GM18517 (cell line): Measurements from ENCODE around the gene ZNF397.
"Not testable (repeated sequence)": the region's sequence is repeated elsewhere in the genome, so short reads cannot be mapped to it uniquely, and the experiment has no call there.

Source experiments
- ATAC-seq: cut with Tn5 transposase; IDR thresholded peaks from one replicate; pipeline ENCODE4 v1.9.1; 2021; ENCODE audit warnings: mild to moderate bottlenecking, moderate library complexity; ENCODE audit not compliant: unreplicated experiment

The ZNF397 gene

DNA sequence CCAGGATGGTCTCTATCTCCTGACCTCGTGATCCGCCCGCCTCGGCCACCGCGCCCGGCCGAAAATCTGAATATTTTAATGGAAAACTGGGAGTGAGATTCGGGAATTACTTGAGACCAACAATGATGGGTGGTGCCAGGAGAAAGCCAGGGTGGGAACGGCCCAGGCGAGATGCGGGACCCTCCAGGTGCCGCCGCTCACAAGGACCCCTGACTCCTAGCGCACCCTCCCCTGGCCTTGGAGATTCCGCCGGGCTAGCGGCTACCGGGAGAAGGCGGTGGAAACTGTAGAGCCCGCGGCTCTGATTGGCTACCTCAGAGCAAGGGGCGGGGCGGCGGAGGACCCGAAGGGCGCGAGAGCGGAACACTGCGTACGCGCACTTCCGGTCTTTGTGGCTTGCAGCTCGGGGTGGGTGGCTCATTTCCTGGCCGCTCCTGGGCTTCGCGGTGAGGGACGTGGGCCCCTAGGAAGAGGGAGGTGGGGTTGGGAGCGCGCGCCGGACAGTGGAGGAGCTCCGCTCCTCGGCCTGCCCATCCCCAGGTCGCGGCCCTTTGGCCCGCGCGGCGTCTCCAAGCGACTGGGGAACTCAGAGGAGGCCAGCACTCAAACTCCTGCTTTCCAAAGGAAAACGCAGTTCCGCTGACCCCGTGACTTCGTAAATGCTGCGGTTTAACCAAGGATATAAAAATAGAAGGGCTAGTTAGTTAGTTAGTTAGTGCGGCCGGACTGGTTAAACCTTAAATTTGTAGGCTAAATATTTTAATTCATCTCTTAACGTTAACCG is at the start of gene ZNF397:
TSS of gene ZNF397 (plus strand) at position 371 of the 784 bp plus-strand sequence. CDS start 1,437 bp downstream, outside the sequence.
- ATAC-seq = peak; percentile 97

DNA sequence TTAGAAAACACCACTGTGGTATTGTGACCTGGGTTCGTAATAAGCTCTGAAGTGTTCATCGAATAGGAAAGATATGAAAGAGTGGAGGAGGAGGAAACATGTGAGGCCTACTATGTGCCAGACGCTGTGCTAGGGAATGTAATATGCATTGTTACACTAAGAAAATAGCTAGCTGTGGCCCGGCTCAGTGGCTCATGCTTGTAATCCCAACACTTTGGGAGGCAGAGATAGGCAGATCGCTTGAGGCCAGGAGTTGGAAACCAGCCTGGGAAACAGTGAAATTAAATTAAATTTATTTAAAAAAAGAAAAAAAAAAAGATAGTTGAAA is 49.2 kb upstream of the ZNF397 start:
- no peak for ATAC-seq

DNA sequence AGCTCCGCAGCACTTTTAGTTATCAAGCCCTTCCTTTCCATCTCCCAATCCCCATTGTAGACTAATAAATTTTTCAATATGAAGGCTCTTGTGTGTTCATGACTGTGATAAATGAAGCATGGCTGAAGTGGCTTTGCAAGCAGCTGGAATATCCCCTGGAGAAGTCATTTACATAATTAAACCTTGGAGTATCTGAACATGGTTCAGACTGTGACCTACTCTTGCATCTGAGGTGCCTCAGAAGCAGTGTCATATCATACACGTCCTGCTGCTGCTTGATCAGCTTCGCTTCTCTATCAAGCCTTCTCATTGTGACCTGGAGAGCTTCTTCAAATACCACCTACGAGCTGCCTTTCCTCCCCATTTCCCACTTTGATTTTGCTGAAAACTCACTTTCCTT is 48.4 kb upstream of the ZNF397 start:
- no peak for ATAC-seq

DNA sequence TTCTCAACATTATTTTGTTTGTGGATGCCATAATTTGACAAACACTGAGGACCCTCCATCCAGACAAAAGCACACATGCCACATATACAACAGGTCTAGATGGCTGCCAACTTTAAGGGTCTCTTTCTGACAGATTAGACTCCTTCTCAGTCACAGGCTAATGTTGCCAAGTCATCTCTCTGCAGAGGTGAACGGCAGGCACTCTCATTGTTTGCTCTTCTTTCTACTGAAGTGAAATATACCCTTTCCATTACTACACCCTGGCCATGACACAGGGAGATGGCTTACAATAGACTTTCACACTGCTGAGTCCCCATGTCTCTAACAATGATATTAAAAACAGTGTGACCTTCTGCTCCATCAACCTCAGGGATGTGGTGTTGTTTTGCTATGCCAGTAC is 47.5 kb upstream of the ZNF397 start:
- ATAC-seq = no peak

DNA sequence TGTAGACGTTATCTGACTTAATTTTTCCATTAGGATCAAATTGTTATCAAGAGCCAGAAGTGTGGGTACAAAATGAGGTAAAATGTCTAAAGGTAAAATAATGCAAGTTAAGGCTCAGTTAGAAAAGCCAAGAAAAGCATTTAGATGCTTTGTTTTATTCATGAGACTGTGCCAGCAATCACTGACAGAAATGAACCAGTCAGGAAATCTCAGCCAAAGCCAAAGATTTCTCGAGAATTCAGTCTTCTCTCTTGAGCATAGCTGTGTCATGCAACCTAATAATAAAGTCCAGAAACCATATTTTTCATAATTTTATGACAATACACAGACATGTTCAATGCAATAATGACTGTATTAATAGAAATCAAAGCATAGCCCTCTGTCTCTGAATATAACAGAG is 43.5 kb upstream of the ZNF397 start:
- no peak for ATAC-seq

DNA sequence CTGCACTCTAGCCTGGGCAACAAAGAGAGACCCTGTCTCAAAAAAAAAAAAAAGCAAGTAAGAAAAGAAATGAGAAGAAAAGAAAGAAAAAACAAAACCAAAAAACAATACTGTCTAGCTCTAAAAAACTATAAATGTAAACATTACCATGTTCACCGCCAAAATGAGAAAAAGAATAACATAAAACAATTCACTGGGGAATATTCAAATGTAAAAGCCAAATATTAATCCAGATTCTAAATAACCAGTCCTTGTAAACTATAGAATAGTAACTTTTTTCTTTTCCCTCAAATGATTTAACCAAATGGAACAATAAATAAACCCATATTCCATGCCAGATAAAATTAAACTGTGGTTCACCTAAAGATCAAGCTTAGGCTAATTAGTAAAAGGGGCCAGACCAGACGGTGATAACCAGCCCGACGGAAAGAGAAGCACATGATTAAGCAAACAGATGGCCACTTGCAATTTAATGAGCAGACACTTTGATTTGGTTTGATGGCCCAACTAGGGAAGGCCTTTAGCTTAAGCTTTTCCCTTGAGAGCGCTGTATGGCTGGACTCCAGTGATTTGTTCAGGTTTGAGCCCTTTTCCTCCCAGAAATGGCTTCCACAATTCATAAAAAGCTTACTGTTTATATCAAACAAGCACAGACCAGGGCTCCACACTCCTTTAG is 39.4 kb upstream of the ZNF397 start:
- no peak for ATAC-seq

DNA sequence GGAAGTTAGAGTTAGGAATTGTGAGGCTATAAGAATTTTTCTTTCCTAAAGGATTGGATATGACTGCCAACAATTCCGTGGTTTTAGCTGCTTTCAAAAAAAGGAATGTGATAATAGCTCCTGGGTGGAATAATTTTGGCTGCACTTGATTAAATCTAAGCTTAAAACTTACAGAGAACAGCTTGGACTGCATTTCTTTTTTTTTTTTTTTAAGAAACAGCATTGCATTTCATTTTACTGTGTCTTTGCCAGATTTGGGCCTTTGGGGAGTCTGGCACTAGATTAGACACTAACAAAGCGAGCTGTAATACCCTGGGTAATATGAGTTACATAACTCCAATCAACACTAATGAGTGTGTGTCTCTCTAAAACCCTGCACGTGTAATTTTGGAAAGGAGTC is 37.8 kb upstream of the ZNF397 start:
- ATAC-seq = no peak

DNA sequence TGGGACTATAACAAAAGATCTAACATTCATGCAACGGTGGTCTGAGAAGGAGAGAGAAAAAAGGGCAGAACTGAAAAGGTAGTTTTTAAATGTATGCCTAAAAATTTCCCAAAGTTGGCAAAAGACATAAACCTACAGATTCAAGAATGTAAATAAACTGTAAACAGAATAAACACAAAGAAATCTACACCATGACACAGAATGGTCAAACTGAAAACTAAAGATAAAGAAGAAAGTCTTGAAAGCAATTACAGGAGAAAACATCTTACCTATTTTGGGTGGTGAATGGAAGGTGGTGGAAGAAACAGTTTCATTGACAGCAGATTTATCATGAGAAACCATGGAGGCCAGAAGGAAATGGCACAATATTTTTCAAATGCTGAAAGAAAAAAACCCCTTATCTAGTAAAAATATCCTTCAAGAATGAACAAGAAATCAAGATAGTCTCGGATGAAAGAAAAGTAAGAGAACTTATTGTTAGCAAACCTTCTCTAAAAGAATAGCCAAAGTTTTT is 35.6 kb upstream of the ZNF397 start:
- ATAC-seq = no peak

DNA sequence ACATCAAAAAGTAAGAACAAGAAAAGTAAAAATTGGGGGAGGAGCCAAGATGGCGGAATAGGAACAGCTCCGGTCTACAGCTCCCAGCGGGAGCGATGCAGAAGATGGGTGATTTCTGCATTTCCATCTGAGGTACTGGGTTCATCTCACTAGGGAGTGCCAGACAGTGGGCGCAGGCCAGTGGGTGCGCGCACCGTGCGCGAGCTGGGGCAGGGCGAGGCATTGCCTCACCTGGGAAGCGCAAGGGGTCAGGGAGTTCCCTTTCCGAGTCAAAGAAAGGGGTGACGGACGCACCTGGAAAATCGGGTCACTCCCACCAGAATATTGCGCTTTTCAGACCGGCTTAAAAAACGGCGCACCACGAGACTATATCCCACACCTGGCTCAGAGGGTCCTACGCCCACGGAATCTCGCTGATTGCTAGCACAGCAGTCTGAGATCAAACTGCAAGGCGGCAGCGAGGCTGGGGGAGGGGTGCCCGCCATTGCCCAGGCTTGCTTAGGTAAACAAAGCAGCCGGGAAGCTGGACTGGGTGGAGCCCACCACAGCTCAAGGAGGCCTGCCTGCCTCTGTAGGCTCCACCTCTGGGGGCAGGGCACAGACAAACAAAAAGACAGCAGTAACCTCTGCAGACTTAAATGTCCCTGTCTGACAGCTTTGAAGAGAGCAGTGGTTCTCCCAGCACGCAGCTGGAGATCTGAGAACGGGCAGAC is 34.9 kb upstream of the ZNF397 start:
- ATAC-seq = not testable (repeated sequence)

DNA sequence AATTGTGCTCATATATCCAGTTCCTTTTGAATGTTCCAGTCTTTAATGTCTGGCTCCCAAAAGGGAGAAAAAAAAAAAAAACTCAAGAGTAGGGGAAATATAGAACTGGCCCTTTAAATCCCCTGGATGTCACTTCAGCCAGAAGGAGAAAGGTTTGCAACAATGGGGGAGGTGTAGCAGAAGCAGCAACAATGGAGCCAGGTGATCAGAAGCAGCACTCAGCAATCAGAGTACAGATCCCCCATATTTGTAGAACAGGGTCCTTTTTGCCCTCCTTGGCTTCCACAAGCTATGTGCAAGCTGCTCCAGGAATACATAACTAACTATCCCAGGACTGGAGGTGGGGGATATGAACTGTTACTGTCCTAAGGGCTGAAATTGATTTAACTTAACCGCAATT is 25.8 kb upstream of the ZNF397 start:
- ATAC-seq = no peak

DNA sequence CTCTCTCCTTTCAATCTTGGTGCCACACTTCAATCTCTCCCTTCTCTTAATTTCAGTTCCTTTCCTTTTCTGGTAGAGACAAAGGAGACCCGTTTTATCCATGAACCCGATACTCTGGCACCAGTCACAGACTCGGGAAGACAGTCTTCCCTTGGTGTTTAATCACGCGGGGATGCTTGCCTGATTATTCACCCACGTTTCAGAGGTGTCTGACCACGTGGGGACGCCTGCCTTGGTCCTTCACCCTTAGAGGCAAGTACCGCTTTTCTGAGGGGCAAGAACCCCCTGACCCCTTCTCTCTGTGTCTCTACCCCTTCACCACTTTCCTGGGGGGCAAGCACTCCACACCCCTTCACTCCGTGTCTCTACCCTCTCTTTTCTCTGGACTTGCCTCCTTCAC is 24.2 kb upstream of the ZNF397 start:
- not testable (repeated sequence) for ATAC-seq

DNA sequence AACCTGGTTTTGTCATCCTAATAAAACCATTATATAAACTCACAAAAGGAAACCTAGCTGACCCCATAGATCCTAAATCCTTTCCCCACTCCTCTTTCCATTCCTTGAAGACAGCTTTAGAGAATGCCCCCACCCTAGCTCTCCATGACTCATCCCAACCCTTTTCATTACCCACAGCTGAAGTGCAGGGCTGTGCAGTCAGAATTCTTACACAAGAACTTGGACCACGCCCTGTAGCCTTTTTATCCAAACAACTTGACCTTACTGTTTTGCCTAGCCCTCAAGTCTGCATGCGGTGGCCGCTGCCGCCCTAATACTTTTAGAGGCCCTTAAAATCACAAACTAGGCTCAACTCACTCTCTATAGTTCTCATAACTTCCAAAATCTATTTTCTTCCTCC is 21.5 kb upstream of the ZNF397 start:
- not testable (repeated sequence) for ATAC-seq

DNA sequence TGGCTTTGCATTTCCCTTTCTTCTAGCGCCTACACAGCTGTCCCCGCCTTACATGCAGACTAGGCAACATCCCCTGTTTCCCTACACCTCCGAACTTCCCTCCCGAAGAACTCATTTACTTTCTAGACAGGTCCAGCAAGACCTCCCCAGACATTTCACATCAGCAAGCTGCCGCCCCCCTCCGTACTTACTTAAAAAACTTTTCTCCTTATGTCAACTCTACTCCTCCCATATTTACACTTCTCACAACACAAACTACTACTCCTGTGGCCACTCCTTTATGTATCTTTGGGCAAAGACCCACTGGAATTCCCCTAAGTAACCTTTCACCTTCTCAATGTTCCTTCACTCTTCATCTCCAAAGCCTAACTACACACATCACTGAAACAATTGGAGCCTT is 20.4 kb upstream of the ZNF397 start:
- ATAC-seq = no peak

DNA sequence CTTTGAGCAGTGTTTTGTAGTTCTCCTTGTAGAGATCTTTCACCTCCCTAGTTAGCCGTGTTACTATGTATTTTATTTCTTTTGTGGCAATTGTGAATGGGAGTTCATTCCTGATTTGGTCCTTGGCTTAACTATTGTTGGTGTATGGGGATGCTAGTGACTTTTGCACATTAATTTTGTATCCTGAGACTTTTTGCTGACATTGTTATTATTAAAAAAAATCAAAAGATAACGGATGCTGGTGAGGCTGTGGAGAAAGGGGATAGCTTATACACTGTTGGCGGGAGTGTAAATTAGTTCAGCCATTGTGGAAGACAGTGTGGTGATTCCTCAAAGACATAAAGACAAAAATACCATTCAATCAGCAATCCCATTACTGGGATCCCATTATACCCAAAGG is 17.0 kb upstream of the ZNF397 start:
- no peak for ATAC-seq

DNA sequence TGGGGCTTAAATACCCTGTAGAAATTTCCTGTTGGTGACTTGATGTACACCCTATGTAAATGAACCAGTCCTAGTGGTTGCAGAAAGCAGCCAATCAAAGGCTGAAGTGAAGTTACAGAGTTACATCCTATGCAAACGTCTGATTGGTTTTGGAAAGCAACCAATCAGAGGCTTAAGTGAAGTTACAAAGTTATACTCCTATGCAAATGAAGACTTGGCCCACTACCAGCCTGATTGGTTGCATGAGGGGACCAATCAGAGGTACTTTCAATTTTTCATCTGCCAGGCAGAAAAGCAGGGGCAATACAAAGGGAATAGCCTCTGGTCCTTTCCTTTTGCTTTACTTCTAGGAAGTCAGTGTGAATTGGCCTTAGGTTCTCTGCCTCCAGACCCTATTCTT is 13.6 kb upstream of the ZNF397 start:
- ATAC-seq = no peak

DNA sequence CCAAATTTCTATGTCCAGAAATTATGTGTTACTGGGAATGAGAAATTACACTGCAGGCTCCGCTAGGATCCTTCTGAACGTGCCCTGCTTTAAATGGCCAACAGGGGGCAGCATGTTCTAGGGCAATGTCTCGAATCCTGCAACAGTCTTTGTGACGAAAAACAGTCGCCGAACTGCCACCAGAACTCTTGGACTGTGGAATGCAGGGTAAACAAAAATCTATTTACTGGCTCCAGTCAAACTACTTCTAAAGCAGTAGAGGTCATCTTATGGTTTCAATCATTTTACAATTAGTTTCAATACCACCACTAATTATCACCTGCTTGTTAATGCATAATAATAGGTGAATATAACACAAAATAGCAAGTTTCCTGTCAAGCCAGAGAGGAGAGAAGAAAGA is 9.8 kb upstream of the ZNF397 start:
- peak; percentile 82 for ATAC-seq

DNA sequence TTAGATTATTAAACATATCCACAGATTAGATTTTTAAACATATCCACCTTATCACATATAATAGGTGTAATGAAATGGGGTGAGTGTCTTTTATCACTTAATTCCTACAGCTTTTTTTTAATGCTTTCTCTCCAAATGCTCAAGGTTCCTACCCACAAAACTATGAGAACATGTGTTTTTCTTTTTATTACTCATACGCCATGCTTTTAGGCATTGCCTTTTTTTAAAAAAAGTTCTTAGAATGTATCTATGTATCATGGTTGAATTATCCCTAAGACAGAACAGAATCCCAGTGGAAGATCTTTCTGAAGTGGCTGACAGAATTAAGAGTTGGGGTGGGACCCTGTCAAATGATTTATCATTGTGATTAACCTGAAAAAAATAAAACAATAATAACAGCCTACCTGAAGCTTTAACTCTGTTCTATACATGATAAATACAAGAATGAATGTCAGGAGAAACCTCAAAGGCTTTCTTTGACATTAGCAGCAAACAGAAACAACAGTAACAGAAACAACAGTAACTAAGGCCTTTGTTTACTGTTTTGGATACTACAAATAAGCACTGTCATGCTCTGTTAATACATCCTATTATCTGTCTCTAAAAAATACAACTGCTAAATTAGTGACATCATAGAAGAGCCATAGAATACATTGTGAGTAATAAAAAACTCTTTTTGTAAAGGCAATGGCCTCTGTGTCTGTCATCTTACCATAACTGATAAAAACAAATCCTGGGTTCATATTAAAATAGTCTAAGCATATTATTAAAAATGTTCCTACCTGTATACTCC is 4.1 kb upstream of the ZNF397 start:
- no peak for ATAC-seq

DNA sequence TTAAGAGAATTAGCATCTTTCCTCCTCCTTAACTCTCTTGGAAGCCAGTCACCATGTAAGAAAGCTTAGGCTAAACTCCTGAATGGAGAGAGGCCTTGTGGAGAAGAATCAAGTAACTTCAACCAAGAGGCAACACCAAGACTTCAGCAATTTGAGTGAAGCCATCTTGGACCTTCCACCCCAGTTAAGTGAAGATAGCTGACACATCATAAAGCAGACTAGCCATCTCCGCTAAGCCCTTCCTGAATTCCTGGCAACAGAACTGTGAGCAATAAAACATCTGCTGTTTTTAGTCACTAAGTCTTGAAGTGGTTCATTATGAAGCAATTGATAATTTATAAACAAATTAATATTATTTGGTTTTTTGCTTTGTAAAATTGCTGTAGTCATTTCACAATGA is 1.5 kb upstream of the ZNF397 start:
- ATAC-seq = no peak

DNA sequence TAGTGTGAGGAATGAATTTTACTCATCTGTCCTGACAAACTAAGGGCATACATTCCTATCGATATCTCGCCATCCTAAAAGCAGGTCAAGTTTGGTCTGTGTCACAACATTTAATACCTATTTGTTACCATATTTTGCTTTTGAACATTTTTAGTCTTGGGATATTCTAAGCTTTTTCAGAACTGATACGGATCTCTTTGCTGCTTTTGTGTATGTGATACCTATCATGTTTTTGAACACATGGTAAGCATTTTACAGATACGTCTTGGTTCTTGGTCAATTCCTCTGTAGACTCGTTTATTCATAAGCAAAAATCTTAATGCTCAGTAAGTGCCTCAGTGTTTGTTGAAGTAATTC is 592 bp downstream of the ZNF397 start:
- peak; percentile 4 for ATAC-seq

DNA sequence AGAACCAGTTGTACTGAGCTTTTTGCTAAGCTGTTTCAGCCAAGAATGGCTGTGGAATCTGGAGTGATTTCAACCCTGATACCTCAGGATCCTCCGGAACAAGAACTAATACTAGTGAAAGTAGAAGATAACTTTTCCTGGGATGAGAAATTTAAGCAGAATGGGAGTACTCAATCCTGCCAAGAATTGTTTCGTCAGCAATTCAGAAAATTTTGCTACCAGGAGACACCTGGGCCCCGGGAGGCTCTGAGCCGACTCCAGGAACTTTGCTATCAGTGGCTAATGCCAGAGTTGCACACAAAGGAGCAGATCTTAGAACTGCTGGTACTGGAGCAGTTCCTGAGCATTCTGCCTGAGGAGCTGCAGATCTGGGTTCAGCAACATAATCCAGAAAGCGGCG is 1.6 kb downstream of the ZNF397 start:
- ATAC-seq = no peak

DNA sequence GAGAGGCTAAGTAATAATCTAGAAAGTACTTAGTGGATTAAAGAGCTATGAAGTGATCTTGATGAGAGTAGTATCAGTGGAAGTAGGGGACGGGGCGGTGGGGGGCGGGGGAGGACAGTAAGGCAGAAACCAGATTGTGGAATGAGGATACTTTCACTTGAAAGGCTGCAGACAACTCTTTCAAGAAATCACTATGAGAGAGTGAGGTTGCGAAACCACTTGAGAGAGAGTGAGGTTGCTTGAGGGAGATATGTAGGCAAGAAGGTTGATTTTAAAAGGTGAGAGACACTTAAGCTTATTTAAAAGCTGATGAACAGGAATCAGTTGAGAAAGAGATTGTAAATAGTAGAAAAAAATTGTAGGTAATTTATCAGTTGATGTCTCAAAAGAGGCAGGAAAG is 3.8 kb downstream of the ZNF397 start:
- no peak for ATAC-seq
